ENCODE results near the gene ZSCAN4. TPM values are rescaled to one million over a fixed set of nuclear protein-coding genes. Genes with fewer than 3 reads are reported as not detected.
A peak's percentile ranks its signal among the peaks of the same experiment; 100 is the strongest.

ZSCAN4 gene
- polyA plus RNA-seq, 4 donors: 0.05 TPM; not detected in 3

DNA sequence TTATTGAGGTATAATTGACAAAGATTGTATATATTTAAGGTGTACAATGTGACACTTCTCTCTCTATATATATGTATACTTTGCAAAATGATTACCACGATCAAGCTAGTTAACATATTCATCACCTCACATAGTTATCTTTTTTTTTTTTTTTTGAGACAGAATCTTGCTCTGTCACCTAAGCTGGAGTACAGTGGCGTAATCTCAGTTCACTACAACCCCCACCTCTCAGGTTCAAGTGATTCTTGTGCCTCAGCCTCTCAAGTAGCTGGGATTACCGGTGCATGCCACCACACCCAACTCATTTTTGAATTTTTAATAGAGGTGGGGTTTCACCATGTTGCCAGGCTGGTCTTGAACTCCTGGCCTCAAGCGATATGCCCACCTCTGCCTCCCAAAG is 3.7 kb downstream of the ZSCAN4 start:
- DNase-seq (ENCODE audit: low read depth in 4 of 4, low spot score in 3 of 4): no peak

- no peak for DNase-seq (ENCODE audit: low read depth in 4 of 4, low spot score in 3 of 4)
Observed at GRCh38 chr19:57675881-57676280, 7.1 kb downstream of the ZSCAN4 start.

DNA sequence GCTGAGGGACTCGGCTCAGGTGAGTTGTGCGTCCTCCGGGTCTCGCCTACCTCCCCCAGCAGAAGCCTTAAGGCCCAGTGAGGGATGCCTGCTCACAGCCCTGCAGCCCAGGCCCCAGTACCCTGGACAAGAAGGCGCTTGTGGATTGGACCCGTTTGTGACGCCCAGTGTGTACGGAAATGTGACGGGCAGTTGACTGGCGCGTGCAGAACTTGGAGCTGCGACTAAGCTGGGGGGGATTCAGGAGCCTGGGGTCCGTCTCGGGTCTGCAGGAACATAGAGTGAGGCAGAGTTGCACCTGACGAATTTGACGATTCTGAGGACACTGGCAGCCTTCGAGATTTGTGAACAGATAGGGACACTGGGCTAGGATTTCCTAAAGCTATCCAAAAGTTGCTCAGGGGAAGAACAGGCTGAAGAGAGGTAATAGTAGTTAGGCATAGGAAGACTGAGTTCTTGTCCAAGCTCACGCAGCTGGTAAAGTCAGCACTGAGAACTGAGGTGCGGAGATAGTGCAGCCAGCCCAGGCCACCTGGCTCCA is 13.6 kb downstream of the ZSCAN4 start:
- DNase-seq (ENCODE audit: low read depth in 4 of 4, low spot score in 3 of 4): no peak

GRCh38 chr19:57686727-57687126 is 18.0 kb downstream of the ZSCAN4 start:
- no peak for DNase-seq (ENCODE audit: low read depth in 4 of 4, low spot score in 3 of 4)

DNA sequence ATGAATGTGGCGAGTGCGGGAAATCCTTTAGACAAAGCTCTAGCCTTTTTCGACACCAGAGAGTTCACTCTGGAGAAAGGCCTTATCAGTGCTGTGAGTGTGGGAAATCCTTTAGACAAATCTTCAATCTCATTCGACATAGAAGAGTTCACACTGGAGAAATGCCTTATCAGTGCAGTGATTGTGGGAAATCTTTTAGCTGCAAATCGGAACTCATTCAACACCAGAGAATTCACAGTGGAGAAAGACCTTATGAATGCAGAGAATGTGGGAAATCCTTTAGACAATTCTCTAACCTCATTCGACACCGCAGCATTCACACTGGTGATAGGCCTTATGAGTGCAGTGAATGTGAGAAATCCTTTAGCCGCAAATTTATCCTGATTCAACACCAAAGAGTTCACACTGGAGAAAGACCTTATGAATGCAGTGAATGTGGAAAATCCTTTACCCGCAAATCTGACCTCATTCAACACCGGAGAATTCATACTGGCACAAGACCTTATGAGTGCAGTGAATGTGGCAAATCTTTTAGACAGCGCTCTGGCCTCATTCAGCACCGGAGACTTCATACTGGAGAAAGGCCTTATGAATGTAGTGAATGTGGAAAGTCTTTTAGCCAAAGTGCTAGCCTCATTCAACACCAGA is 18.8 kb downstream of the ZSCAN4 start:
- DNase-seq (ENCODE audit: low read depth in 4 of 4, low spot score in 3 of 4): no peak

DNA sequence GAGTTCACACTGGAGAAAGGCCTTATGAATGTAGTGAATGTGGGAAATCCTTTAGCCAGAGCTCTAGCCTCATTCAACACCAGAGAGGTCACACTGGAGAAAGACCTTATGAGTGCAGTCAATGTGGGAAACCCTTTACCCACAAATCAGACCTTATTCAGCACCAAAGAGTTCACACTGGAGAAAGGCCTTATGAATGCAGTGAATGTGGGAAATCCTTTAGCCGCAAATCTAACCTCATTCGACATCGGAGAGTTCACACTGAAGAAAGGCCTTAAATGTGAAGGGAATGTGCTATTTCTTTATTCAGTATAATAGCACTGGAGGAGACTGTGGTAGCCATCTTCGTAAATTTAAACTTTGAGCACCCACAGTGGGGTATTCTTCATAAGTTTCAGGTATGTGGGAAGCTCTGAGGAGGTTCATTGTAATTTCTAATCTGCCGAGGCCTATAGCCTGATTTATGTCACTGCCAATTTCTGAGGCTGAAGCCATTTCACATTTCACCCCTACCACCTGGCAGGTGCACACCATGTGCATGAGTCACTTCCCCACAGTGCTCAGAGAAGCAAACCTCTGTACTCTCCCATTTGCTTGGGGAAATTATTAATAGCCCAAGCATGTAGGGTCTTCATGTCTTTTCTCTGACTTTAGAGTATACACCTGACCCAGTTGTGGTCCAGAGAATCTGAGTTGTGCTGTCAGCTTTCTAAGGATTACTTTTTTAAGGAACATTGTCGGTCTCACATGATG is 19.5 kb downstream of the ZSCAN4 start:
- DNase-seq (ENCODE audit: low read depth in 4 of 4, low spot score in 3 of 4): no peak

GRCh38 chr19:57689750-57690149 is 21.0 kb downstream of the ZSCAN4 start:
- no peak for DNase-seq (ENCODE audit: low read depth in 4 of 4, low spot score in 3 of 4)

DNA sequence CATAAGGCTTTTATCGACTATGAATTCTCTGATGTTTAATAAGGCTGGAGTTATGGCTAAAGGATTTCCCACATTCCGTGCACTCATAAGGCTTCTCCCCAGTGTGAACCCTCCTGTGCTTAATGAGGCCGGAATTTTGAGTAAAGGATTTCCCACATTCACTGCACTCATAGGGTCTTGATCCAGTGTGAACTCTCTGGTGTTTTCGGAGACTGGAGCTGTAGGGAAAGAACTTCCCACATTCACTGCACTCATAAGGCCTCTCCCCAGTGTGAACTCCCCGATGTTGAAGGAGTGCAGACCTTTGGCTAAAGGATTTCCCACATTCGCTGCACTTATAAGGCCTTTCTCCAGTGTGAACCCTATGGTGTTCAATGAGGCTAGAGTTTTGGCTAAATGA is 32.9 kb downstream of the ZSCAN4 start:
- DNase-seq (ENCODE audit: low read depth in 4 of 4, low spot score in 3 of 4): no peak

GRCh38 chr19:57706346-57706745 is 37.6 kb downstream of the ZSCAN4 start:
- no peak for DNase-seq (ENCODE audit: low read depth in 4 of 4, low spot score in 3 of 4)

GRCh38 chr19:57708641-57709361 is 40.1 kb downstream of the ZSCAN4 start, which contains the start of gene ZNF154:
Gene ZNF154, minus strand, starts transcription at chr19:57709204. Its CDS starts 233 bp downstream, at chr19:57708971.
- DNase-seq (ENCODE audit: low read depth in 4 of 4, low spot score in 3 of 4): peak; percentile 72 to 81 (median 78)

DNA sequence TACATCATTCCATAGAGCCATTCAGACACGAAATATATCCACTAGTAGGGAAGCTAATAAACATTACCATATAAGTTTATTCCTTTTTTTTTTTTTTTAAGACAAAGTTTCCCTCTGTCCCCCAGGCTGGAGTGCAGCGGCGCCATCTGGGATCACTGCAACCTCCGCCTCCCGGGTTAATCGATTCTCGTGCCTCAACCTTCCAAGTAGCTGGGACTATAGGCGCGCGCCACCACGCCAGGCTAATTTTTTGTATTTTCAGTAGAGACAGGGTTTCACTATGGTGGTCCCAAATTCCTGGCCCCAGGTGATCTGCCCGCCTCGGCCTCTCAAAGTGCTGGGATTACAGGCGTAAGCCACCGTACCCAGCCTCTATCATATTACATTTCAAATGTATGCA is 40.9 kb downstream of the ZSCAN4 start:
- no peak for DNase-seq (ENCODE audit: low read depth in 4 of 4, low spot score in 3 of 4)

DNA sequence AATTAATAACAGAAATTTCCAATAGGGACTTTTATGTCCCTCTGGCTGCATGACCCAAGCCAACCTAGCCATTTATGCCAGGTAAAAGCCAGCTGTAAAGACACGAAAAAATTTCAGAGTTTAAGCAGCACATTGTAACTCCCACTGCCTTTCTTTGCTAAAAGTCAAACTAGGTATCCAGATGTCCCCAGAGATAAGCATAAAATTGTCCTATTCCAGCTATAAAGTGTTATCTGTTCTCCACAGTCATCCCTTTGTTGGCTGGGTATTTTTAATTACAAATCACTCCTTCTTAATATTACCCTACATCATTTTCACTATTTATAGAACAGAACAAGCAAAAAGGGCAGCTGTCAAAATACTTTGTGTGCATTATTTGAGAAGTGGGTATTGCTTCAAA is 43.5 kb downstream of the ZSCAN4 start:
- DNase-seq (ENCODE audit: low read depth in 4 of 4, low spot score in 3 of 4): no peak

- DNase-seq (ENCODE audit: low read depth in 4 of 4, low spot score in 3 of 4): no peak
Observed at GRCh38 chr19:57719424-57719823, 50.7 kb downstream of the ZSCAN4 start.

- no peak for DNase-seq (ENCODE audit: low read depth in 4 of 4, low spot score in 3 of 4)
Observed at GRCh38 chr19:57719901-57720519, 51.3 kb downstream of the ZSCAN4 start.

DNA sequence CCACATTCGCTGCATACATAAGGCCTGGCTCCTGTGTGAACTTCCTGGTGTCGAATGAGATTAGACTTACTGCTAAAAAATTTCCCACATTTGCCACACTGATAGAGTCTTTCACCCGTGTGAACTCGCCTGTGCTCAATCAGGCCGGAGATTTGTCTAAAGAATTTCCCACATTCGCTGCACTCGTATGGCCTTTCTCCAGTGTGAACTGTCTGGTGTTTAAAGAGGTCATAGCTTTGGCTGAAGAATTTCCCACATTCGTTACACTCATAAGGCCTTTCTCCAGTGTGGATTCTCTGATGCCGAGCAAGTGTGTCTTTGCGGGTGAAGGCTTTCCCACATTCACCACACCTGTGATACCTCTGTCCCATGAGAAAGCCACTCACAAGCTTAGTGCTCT is 52.1 kb downstream of the ZSCAN4 start:
- DNase-seq (ENCODE audit: low read depth in 4 of 4, low spot score in 3 of 4): no peak

Other genes starting within 250 kb of the ZSCAN4 start
- 10 to 100 TPM; 10.1 to 15.8 (median 12.6) TPM for gene ZNF749, start 233.6 kb upstream of the ZSCAN4 start, polyA plus RNA-seq (ENCODE audit: insufficient read length in 4 of 4)
- 1 to 10 TPM; 2.5 to 4.2 (median 3.2) TPM for gene VN1R1, start 211.8 kb upstream of the ZSCAN4 start, polyA plus RNA-seq (ENCODE audit: insufficient read length in 4 of 4)
- gene ZNF772, start 191.4 kb upstream of the ZSCAN4 start, polyA plus RNA-seq (ENCODE audit: insufficient read length in 4 of 4): 10 to 100 TPM; 18.6 to 25.4 (median 22.1) TPM
- 10 to 100 TPM; 17.4 to 24.3 (median 20.8) TPM for gene ZNF419, start 181.2 kb upstream of the ZSCAN4 start, polyA plus RNA-seq (ENCODE audit: insufficient read length in 4 of 4)
- 10 to 100 TPM; 11.3 to 13.0 (median 11.6) TPM for gene ZNF773, start 169.0 kb upstream of the ZSCAN4 start, polyA plus RNA-seq (ENCODE audit: insufficient read length in 4 of 4)
- 10 to 100 TPM; 12.5 to 14.7 (median 13.5) TPM for gene ZNF549, start 141.6 kb upstream of the ZSCAN4 start, polyA plus RNA-seq (ENCODE audit: insufficient read length in 4 of 4)
- gene ZNF550, start 109.1 kb upstream of the ZSCAN4 start, polyA plus RNA-seq (ENCODE audit: insufficient read length in 4 of 4): 10 to 100 TPM; 20.6 to 25.9 (median 22.2) TPM
- 1 to 10 TPM; 7.8 to 9.8 (median 9.5) TPM for gene ZNF416, start 90.0 kb upstream of the ZSCAN4 start, polyA plus RNA-seq (ENCODE audit: insufficient read length in 4 of 4)
- 10 to 100 TPM; 16.3 to 21.1 (median 18.8) TPM for gene ZIK1, start 84.8 kb upstream of the ZSCAN4 start, polyA plus RNA-seq (ENCODE audit: insufficient read length in 4 of 4)
- 1 to 10 TPM; 4.3 to 5.3 (median 5.1) TPM for gene ZNF530, start 69.0 kb upstream of the ZSCAN4 start, polyA plus RNA-seq (ENCODE audit: insufficient read length in 4 of 4)
- gene ZNF134, start 54.7 kb upstream of the ZSCAN4 start, polyA plus RNA-seq (ENCODE audit: insufficient read length in 4 of 4): 10 to 100 TPM; 25.6 to 28.3 (median 26.8) TPM
- gene ZNF211, start 35.8 kb upstream of the ZSCAN4 start, polyA plus RNA-seq (ENCODE audit: insufficient read length in 4 of 4): 10 to 100 TPM; 26.8 to 49.0 (median 34.0) TPM
- 10 to 100 TPM; 12.6 to 16.3 (median 15.2) TPM for gene ZNF551, start 13.0 kb downstream of the ZSCAN4 start, polyA plus RNA-seq (ENCODE audit: insufficient read length in 4 of 4)
- gene ZNF154, start 40.3 kb downstream of the ZSCAN4 start, polyA plus RNA-seq (ENCODE audit: insufficient read length in 4 of 4): 10 to 100 TPM; 24.8 to 30.9 (median 29.8) TPM
- gene ZNF671, start 58.7 kb downstream of the ZSCAN4 start, polyA plus RNA-seq (ENCODE audit: insufficient read length in 4 of 4): 10 to 100 TPM; 15.6 to 20.8 (median 19.0) TPM
- gene ZNF776, start 77.9 kb downstream of the ZSCAN4 start, polyA plus RNA-seq (ENCODE audit: insufficient read length in 4 of 4): 10 to 100 TPM; 31.8 to 40.0 (median 37.2) TPM
- 10 to 100 TPM; 19.7 to 23.8 (median 20.9) TPM for gene ZNF586, start 100.7 kb downstream of the ZSCAN4 start, polyA plus RNA-seq (ENCODE audit: insufficient read length in 4 of 4)
- gene ZNF552, start 146.0 kb downstream of the ZSCAN4 start, polyA plus RNA-seq (ENCODE audit: insufficient read length in 4 of 4): 10 to 100 TPM; 14.4 to 19.5 (median 15.7) TPM
- gene ZNF587B, start 161.4 kb downstream of the ZSCAN4 start, polyA plus RNA-seq (ENCODE audit: insufficient read length in 4 of 4): 10 to 100 TPM; 11.3 to 14.1 (median 13.6) TPM
- 10 to 100 TPM; 19.8 to 30.7 (median 24.3) TPM for gene ZNF587, start 180.9 kb downstream of the ZSCAN4 start, polyA plus RNA-seq (ENCODE audit: insufficient read length in 4 of 4)
- gene ZNF814, start 220.1 kb downstream of the ZSCAN4 start, polyA plus RNA-seq (ENCODE audit: insufficient read length in 4 of 4): 10 to 100 TPM; 45.2 to 66.4 (median 52.7) TPM
- 10 to 100 TPM; 20.3 to 23.1 (median 21.8) TPM for gene ZNF417, start 247.7 kb downstream of the ZSCAN4 start, polyA plus RNA-seq (ENCODE audit: insufficient read length in 4 of 4)

Measured in right renal pelvis (tissue), 4 donors.